NCI-H2171 treated with DMSO at 0.1 percent for 48 hours (cell line): Measurements from ENCODE around the gene ZNF107.
"Not testable (repeated sequence)": the region's sequence is repeated elsewhere in the genome, so short reads cannot be mapped to it uniquely, and the experiment has no call there.

Source experiments
- DNase-seq: peaks from one replicate; lab custom pipeline; 2025; lab: John Stamatoyannopoulos, UW

The ZNF107 gene

GRCh38 chr7:64733550-64734240, 67.8 kb downstream of the ZNF107 start:
- DNase-seq, result no peak

DNA sequence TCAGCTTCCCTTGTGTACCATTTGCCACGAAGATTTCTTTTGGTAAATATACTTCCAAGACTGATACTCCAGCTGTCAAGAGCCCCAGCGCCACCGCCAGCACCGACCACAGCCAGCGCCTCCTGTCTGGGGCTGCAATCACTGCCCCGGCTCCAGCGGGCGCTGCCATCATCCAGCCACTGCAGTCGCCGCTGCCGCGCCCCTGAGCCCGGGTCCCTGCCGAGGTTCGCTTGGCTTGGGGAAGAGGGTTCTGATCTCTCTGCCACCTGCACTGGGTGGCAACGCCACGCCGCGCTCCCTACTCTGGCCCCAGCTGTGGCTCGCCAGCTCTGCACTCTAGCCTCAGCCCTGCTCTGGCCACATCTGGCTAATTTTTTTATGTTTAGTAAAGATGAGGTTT, 70.6 kb downstream of the ZNF107 start:
- DNase-seq, result no peak

DNA sequence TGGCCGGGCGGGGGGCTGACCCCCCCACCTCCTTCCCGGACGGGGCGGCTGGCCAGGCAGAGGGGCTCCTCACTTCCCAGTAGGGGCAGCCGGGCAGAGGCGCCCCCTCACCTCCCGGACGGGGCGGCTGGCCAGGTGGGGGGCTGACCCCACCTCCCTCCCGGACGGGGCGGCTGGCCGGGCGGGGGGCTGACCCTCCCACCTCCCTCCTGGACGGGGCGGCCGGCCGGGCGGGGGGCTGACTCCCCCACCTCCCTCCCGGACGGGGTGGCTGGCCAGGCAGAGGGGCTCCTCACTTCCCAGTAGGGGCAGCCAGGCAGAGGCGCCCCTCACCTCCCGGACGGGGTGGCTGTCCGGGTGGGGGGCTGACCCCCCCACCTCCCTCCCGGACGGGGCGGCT, 72.5 kb downstream of the ZNF107 start:
- not testable (repeated sequence) for DNase-seq

GRCh38 chr7:64738953-64739352, 73.0 kb downstream of the ZNF107 start:
- not testable (repeated sequence) for DNase-seq

GRCh38 chr7:64744680-64745079, 78.7 kb downstream of the ZNF107 start:
- no peak for DNase-seq

- DNase-seq, result no peak
Observed at GRCh38 chr7:64747802-64748201, 81.9 kb downstream of the ZNF107 start.

DNA sequence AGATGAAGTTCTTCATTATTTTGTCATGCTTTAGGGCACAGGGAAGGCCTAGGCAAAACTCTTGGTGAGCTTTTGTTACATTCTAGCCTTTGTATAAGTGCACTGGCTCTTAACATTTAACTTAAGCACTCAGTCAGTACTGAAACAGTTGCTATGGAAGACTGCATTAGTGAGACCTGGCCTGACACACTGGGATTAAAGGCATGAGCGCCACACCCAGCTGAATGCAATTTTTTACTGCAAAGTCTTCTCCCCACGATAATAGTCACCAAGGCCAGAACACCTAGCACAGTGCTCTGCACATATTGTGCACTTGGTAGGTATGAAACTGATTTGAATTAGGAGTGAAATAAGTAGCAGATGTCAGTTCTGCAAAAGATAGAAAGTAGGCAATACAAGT, 87.1 kb downstream of the ZNF107 start:
- no peak for DNase-seq

- DNase-seq, result no peak
Observed at GRCh38 chr7:64755865-64756264, 89.9 kb downstream of the ZNF107 start.

- no peak for DNase-seq
Observed at GRCh38 chr7:64758151-64758550, 92.2 kb downstream of the ZNF107 start.
